Kidney epithelial cell (primary cell): Measurements from ENCODE around the gene CNFN. TPM values are rescaled to one million over a fixed set of nuclear protein-coding genes. Genes with fewer than 3 reads are reported as not detected.

Source experiments
- DNase-seq: peaks from one replicate; pipeline ENCODE4 v3.0.0-alpha.2; 2010; ENCODE audit warnings: low read depth
- H3K27me3 ChIP-seq: 2 replicates; pipeline ENCODE4 v1.6.0; 2011; ENCODE audit warnings: low read length; ENCODE audit not compliant: control insufficient read depth, insufficient read depth
- H3K36me3 ChIP-seq: 2 replicates; pipeline ENCODE4 v1.5.1; 2011; ENCODE audit warnings: low read length; ENCODE audit not compliant: control insufficient read depth, insufficient read depth
- H3K4me3 ChIP-seq: 2 replicates; pipeline ENCODE4 v1.5.1; 2011; ENCODE audit warnings: low read depth, mild to moderate bottlenecking, control low read depth, low read length
- total RNA-seq: library from RNA; depleted of rRNA; stranded (reverse); fragments of >200 nt; gene quantifications from 2 replicates; pipeline ENCODE4 v1.2.3, GENCODE V29; 2015
- TF ChIP-seq, protein P1 (sequence below): IDR thresholded peaks from 2 replicates; pipeline ENCODE4 v1.5.1; 2011; ENCODE audit warnings: mild to moderate bottlenecking, moderate library complexity, low read length, control low read depth, inconsistent platforms; ENCODE audit not compliant: insufficient read depth, poor library complexity, severe bottlenecking

CNFN gene
- total RNA-seq, 1 donor from 2014 or later = not detected

DNA sequence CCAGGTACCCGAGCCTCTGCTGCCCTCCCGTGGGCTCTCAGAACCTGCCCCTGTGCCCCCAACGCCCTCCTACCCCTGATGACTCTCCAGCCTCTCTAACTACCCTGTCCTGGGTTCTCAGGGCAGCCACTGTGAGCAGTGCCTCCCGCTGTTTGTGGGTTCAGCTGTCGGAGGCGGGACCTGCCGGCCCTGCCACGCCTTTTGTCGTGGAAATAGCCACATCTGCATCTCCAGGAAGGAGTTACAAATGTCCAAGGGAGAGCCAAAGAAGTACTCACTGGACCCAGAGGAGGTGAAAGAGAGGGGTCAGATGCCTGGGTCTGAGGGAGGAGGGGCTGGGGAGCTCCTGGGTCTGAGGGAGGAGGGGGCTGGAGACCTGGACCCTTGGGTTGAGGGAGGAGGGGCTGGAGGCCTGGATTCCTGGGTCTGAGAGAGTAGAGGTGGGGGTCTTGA is 20.0 kb downstream of the CNFN start:
- TF ChIP-seq, protein P1, sequence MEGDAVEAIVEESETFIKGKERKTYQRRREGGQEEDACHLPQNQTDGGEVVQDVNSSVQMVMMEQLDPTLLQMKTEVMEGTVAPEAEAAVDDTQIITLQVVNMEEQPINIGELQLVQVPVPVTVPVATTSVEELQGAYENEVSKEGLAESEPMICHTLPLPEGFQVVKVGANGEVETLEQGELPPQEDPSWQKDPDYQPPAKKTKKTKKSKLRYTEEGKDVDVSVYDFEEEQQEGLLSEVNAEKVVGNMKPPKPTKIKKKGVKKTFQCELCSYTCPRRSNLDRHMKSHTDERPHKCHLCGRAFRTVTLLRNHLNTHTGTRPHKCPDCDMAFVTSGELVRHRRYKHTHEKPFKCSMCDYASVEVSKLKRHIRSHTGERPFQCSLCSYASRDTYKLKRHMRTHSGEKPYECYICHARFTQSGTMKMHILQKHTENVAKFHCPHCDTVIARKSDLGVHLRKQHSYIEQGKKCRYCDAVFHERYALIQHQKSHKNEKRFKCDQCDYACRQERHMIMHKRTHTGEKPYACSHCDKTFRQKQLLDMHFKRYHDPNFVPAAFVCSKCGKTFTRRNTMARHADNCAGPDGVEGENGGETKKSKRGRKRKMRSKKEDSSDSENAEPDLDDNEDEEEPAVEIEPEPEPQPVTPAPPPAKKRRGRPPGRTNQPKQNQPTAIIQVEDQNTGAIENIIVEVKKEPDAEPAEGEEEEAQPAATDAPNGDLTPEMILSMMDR = no peak
- Histone ChIP-seq H3K36me3 (no peaks in the 10 kb centered on the region), H3K4me3 (no peak overlapping the region), H3K27me3 (no peaks in the 10 kb centered on the region)
- DNase-seq = no peak

DNA sequence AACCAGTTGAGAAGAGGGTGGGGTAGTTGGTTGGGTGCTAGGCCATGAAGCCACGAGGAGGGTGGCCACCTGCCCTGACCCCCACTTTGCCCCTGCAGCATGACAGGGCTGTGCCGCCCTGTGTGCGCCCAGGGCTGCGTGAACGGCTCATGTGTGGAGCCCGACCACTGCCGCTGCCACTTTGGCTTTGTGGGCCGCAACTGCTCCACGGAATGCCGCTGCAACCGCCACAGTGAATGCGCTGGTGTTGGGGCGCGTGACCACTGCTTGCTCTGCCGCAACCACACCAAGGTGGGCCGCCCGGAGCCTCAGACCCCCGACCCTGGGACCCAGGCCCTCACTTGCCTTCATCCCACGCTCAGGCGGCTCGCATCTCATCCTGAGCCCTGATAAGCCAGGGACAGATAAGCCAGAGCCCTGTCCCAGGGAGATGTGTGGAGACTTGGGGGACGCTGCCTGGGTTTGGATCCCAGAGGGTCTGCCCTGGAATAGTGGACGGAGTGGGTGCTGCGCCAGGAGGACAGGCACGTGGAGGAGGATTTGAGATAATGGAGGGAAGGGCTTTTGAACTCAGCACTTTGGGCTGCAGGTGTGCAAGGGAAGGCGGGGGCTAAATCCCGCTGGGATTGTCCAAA is 20.5 kb downstream of the CNFN start:
- DNase-seq = no peak
- H3K27me3 ChIP-seq = no peaks in the 10 kb centered on the region
- no peaks in the 10 kb centered on the region for H3K36me3 ChIP-seq
- TF ChIP-seq, protein P1 = no peak
- H3K4me3 ChIP-seq = no peak overlapping the region

DNA sequence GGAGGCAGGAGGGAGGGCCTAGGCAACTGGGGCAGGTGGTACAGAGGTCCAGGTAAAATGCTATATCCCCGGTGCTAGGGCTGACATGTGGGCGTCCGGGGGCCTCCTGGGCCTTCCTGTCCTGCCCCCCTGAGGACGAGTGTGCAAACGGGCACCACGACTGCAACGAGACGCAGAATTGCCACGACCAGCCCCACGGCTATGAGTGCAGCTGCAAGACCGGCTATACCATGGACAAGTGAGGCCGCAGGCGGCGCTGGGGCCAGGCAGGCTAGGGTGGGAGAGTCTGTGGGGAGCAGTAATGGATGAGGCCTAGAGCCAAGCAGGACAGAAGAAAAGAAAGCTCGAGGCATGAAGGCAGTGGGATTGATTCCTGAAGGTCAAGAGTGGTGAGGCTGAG is 21.3 kb downstream of the CNFN start:
- Histone ChIP-seq H3K36me3 (peaks cover 2% of the 10 kb centered on the region), H3K27me3 (no peaks in the 10 kb centered on the region), H3K4me3 (no peak overlapping the region)
- no peak for DNase-seq
- TF ChIP-seq, protein P1 = no peak

DNA sequence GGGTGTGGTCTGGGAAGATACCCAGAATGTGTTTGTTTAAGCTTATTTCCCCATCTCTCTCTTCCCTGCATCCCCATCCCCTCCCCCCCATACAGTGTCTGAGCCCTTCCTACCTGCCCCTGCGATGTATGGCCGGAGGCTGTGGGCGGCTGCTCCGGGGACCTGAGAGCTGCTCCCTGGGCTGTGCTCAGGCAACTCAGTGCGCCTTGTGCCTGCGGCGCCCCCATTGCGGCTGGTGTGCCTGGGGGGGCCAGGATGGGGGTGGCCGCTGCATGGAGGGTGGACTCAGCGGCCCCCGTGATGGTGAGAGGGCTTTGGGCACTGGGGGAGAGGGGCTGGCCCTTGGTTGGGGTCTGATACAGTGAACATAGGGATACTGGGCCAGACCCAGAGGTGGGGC is 21.7 kb downstream of the CNFN start:
- Histone ChIP-seq H3K27me3 (no peaks in the 10 kb centered on the region), H3K36me3 (peaks cover 2% of the 10 kb centered on the region), H3K4me3 (no peak overlapping the region)
- TF ChIP-seq, protein P1 = no peak
- no peak for DNase-seq

DNA sequence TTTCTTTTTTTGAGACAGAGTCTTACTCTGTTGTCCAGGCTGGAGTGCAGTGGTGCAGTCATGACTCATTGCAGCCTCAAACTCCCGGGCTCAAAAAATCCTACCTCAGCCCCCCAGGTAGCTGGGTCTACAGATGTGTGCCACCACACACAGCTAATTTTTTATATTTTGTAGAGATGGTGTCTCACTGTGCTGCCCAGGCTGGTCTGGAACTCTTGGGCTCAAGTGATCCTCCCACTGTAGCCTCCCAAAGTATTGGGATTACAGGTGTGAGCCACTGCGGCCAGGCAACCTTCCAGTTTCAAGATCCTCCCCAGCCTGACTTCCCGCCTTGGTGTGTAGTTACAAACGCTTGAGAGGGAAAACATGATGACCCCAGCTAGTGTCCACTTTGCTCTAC is 22.2 kb downstream of the CNFN start:
- Histone ChIP-seq H3K36me3 (peaks cover 2% of the 10 kb centered on the region), H3K4me3 (no peak overlapping the region), H3K27me3 (no peaks in the 10 kb centered on the region)
- no peak for DNase-seq
- TF ChIP-seq, protein P1 = no peak

DNA sequence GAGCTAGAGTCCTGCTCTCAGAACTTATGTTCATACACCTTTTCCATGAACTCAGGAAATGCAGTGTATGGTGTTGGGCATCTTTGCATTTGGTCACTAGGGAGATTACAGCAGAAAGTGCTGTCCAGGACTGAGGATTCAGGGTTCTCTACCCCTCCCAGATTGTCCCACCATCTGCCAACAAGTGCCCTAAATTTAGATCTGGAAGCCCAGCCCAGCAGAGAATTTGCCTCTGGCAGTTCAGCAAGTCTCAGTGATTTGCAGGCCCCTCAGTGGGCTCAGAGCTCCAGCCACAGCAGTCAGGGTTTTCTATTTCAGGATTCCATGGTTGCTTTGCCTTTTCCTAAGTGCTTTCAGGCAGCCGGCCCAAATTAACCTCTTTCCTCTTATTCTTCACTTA is 23.4 kb downstream of the CNFN start:
- TF ChIP-seq, protein P1 = no peak
- H3K36me3 ChIP-seq = peaks cover 2% of the 10 kb centered on the region

More for the DNA sequence above, 23.4 kb downstream of the CNFN start:
- no peak for DNase-seq
- Histone ChIP-seq H3K27me3 (no peaks in the 10 kb centered on the region), H3K4me3 (no peak overlapping the region)
